GM19328 (cell line): ENCODE results near the gene CHPF2.

Experiments used
- ATAC-seq: cut with Tn5 transposase; IDR thresholded peaks from one replicate; pipeline ENCODE4 v1.9.1; 2021; ENCODE audit warnings: mild to moderate bottlenecking, moderate library complexity; ENCODE audit not compliant: unreplicated experiment

CHPF2 gene

DNA sequence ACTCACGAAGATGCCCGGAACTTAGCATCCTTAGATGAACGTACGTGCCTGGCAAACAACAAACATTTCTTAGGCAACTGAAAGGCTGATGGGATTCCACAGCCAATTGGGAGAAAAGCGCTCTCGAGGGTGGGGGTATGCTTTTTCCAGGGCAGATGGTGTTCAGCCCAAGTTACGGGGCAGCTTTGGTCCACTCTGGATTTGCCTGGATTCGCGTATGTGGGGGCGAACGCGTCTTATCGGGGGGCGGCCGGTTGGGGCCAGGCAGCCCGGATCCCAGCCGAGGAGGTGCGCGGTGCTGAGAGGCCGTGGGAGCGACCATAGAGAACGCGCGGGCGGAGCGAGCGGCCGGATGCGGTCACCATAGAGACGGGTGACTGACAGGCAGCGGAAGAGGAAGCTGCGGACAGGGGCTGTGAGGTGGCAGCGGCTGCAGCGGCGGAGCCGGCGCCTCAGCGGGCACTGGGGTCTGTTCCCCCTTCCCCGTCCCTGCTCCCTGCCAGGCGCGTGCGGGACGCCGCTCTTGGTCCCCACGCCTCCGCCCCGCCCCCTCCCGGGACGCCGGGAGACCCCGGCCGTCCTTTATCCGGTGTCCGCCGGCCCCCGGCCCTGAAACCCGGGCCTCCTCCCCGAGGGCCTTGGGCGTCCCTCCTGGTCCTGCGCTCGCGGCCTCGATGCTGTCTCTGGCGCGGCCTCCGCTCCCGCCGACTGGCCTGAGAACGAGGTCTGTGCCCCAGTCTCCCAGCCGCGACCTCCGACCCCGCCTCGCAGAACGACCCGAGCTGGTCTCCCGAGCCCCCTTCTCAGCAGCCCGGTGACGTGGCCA, at the start of gene CHPF2:
Gene CHPF2 (plus strand): TSS at position 393 of the 826 bp plus-strand sequence. CDS start 1,529 bp downstream, outside the sequence.
- peak; percentile 97 for ATAC-seq

DNA sequence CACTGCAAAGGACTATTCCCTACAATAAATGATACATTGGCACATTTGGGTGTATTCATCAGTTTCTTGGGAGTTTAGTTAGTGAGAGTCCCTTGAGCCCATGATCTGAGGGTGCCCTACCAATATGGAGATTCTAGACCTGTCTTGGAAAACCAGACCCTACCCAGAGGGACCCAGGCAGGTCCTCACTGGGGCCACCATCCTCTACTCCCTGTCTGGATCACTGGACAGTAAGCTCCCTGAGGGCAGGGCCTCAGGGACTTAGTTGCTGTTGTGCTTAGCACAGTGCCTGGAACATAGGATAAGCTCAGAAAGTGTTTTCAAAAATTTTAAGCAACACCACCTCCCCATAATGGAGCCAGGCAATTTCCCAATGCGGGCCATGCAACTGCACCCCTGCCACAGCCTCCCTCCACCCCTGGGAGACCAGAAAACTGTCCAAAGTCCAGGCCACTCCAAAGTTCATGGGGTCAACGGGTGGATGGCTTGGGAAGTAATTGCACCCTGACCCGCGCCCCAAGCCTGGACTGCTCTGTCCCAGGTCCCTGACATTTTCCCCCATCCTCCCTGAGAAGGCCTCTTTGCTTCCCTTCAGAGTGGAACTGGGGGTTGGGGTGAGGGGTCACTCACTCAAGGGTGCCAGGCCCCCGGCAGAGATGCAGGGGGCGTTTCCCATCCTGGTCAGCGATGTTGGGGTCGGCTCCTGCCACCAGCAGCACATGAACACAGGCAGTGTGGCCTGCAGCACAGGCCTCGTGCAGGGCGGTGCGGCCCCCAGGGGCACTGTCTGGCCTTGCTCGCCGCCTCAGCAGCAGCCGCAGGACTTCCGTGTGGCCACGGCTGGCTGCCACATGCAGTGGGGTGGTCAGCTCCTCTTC, 46.3 kb upstream of the CHPF2 start:
- no peak for ATAC-seq

GRCh38 chr7:151186640-151187408, 45.5 kb upstream of the CHPF2 start, which contains the start of gene ASB10:
Gene ASB10 (minus strand): TSS chr7:151187250. CDS start chr7:151187130, 120 bp downstream.
- ATAC-seq: no peak

DNA sequence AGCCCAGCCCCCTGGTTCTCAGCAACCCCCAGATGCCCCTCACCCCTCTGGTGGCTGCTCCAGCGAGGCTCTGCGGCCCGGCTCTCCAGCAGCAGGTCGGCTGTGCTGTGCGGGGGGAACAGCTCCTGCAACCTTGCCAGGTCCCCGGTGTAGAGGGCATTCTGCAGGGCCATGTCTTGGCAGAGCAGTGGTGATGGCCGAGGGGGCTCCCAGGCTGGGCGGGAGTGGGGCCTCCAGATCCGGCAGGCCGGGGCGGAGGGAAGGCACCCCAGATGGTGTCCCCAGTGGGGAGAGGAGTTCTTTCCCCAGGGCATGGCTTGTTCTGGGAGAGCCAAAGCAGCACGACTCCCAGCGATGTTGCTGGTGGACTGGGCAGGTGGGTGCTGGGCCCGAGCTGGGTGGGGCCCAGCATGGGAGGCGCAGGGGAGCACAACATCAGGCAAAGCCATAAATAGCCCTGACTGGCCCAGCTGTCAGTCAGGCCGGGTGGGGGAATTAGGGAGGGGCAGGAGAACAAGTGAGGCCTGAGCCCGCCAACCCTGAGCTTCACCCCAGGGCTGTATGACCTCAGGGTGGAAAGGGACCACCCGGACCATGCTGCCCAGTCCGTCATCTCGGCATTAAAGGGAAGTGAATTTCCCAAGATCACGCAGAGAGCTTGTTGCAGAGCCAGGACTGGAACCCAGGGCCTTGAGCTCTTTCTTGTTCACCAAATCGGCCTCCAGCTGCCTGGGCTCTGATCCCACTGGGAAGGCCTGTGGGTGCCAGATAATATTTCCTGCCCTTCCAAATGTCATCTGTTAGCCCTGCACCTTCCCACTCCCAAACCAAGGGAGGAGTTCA, 44.7 kb upstream of the CHPF2 start:
- ATAC-seq: no peak

- ATAC-seq: no peak
Measured at GRCh38 chr7:151188252-151188542, 44.1 kb upstream of the CHPF2 start.

DNA sequence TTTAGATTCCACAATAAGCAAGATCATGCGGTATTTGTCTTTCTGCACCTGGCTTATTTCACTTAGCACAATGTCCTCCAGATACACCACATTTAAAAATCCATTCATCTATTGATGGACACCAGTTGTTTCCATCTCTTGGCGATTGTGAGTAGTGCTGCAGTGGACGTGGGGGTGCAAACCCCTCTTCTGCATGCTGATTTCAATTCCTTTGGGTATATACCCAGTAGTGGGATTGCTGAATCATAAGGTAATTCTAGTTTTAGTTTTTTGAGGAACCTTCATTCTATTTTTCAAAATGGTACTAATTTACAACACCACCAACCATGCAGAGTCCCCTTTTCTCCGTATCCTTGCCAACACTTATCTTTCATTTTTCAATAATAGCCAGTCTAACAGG, 43.2 kb upstream of the CHPF2 start:
- no peak for ATAC-seq

DNA sequence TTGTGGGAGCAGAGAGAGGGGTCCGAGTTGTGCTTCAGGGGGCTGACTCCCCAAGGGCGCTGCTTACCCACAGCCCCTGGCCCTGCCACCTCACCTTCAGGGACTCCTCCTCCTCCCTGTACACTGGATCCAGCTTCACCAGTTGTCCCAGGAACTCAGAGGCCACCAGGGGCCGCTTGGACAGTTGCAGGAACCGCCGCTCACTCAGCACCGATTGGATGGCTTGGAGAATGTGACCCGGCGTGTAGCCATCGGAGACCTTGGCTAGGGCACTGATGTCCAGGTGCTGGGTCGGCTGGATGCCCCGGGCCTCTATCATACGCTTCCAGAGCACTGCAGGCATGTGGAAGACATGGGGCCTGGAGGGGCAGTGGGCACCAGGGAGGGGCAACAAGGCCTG, 40.7 kb upstream of the CHPF2 start:
- ATAC-seq: no peak

DNA sequence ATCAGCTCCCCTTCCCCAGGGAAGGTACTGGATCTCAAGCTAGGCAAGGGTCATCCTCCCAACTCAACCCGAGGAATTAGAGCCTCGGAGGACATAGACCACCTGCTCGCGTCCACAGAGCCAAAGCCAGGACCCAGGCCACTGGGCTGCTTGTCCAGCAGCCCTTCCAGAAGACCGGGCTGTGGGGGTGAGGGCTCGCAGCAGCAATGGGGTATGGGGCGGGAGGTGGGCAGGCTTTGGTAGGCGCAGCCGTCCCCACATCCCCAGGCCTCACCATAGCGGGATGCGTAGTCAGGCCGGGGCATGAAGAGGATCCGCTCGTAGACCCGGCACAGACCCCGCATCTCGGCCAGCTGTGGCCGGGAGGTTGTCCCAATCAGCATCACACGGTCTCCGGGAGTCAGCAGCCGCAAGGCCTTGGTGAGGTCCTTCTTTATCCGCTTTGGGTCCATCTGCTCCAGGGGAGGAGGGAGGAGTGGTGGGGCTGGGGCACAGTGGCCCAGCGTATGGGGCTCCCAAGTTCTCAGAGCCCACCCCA, 40.2 kb upstream of the CHPF2 start:
- no peak for ATAC-seq

- no peak for ATAC-seq
Measured at GRCh38 chr7:151193203-151193978, 38.9 kb upstream of the CHPF2 start.

- no peak for ATAC-seq
Measured at GRCh38 chr7:151194188-151194587, 38.1 kb upstream of the CHPF2 start.

DNA sequence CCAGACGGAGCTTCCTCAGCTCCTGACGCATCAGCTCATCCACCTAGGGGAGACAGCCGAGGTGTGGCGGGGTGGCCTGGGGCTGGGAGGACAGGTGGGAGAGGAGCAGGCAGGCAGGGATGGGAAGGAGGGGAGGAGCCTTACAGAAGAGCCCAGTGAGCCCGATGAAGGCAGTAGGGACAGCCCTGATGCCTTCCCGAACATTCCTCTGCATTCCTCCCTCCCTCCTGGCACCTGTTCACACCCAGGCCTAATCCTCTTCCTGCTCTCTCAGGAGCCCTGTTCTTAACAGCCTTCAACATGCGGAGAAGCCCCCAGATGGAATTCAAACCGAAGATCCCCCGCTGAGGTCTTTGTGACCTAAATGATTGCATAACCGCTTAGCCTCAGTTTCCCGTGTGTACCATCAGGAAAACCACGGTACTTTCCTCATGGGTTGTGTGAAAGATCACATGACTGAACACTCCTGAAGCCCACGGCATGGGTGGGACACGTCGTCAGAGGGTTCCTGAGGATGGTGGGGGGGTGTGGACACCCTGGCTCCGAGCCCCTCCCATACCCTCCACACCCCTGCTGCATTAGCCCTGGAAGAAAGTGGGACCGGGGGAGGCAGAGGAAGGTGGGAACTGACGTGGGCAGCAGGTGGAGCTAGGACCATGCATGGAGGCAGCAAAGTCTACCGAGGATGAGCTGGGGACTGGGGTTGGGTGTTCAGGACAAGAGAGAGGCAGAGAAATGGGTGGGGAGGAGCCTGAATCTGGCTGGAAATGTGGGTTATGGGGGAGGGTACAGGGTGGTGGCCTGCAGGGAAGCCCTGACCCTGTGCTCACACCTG, 36.5 kb upstream of the CHPF2 start:
- ATAC-seq: no peak

DNA sequence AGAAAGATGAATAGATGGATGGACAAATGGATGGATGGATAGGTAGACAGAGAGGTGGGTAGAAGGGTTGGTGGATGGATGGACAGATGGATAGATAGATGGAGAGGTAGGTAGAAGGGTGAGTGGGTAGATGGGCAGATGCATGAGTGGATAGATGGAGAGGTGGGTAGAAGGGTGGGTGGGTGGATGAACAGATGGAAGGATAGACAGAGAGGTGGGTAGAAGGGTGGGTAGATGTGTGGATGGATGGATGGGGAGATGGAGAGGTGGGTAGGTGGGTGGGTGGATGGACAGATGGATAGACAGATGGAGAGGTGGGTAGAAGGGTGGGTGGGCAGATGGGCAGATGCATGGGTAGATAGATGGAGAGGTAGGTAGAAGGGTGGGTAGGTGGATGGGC, 34.4 kb upstream of the CHPF2 start:
- no peak for ATAC-seq

- ATAC-seq: no peak
Measured at GRCh38 chr7:151198945-151199848, 33.1 kb upstream of the CHPF2 start.

GRCh38 chr7:151201344-151201743, 30.9 kb upstream of the CHPF2 start:
- ATAC-seq: no peak

DNA sequence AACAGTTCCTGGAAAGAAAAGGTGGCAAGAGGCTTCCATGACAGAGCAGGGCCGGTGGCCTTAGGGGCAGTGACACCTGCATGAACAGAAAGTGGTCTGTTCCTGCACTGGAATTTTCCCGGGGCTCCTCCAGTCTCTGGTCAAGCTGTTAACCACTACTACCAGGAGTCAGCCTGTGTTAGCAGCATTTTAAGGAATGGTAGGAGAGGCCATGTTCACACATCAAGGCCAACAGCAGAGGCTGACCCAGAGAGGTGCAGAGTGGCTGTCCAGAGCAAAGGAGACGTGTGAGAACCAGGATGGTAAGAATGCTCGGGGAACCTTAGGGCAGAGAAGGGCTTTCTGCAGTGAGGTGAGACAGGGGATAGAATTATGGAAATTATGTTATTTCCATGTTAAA, 30.5 kb upstream of the CHPF2 start:
- no peak for ATAC-seq

GRCh38 chr7:151202836-151203235, 29.4 kb upstream of the CHPF2 start:
- ATAC-seq: no peak

GRCh38 chr7:151204383-151205032, 27.8 kb upstream of the CHPF2 start:
- ATAC-seq: no peak
